K562 (cell line): ENCODE data around the gene ACSS1. TPM values are rescaled to one million over a fixed set of nuclear protein-coding genes. Genes with fewer than 3 reads are reported as not detected.

ENCODE experiments used
- ATAC-seq: fragments of 200-7000 bp; cut with Tn5 transposase; 3 replicates; pipeline ENCODE4 v1.9.1; 2020; ENCODE audit warnings: moderate library complexity
- BruUV-seq: library from RNA; stranded (reverse); fragments of 400-500 nt; replicated peaks from 2 replicates; lab custom pipeline; 2021; lab: Mats Ljungman, UMichigan
- CTCF ChIA-PET: fragments of 300-600 bp; formaldehyde crosslinking; extraction: SDS; loops from one replicate; lab custom pipeline; 2021; ENCODE audit warnings: low intra/inter-chr PET ratio; lab: Yijun Ruan, JAX
- POLR2A ChIA-PET: fragments of 300-600, 350-650 bp; sonication (Branson Sonifier 250); formaldehyde crosslinking; extraction: SDS; loops from one replicate; lab custom pipeline; 2021; ENCODE audit warnings: antibody characterized with exemption, inconsistent platforms; lab: Yijun Ruan, JAX
- DNase-seq, 4 experiments: peaks; one replicate each; pipeline versions ENCODE4 v3.0.0 to v3.0.0-alpha.2; 2011 to 2018; ENCODE audit warnings: low spot score in 3 of 4, mixed read lengths in 3 of 4; ENCODE audit errors: extremely low read depth in 1 of 4
- FAIRE-seq: peaks from 2 replicates; lab custom pipeline; 2011; peaks lifted over from hg19 to GRCh38; lab: Jason Lieb, UNC
- H2AFZ ChIP-seq: 2 replicates; pipeline ENCODE4 v1.6.0; 2011; ENCODE audit warnings: low read depth, low read length, control low read depth, inconsistent platforms
- H3K27ac ChIP-seq: fragments of 200-600 bp; 3 replicates; pipeline ENCODE4 v1.8.0; 2011; ENCODE audit warnings: low read depth, mild to moderate bottlenecking, control low read depth, inconsistent platforms, low read length, moderate library complexity, mixed read lengths; ENCODE audit errors: extremely low read depth
- H3K27me3 ChIP-seq, 2 experiments: fragments of 300-600 bp in 1 of 2; 2 replicates in 1 of 2; 3 replicates in 1 of 2; pipeline versions ENCODE4 v1.6.0 to v1.8.0; 2011; ENCODE audit warnings: inconsistent platforms in 2 of 2, low read length in 2 of 2, mild to moderate bottlenecking in 1 of 2, mixed read lengths in 1 of 2, moderate library complexity in 1 of 2; ENCODE audit not compliant: control insufficient read depth in 2 of 2, insufficient read depth in 2 of 2
- H3K36me3 ChIP-seq: fragments of 300-600 bp; 3 replicates; pipeline ENCODE4 v1.8.0; 2011; ENCODE audit warnings: mild to moderate bottlenecking, low read length, inconsistent platforms; ENCODE audit not compliant: control insufficient read depth, insufficient read depth
- H3K4me1 ChIP-seq, 2 experiments: fragments of 200-600 bp in 1 of 2; replicated peaks in 1 of 2; 2 replicates in 1 of 2; 3 replicates in 1 of 2; pipeline versions ENCODE4 v1.5.1 to v1.8.0; 2011; ENCODE audit warnings: inconsistent platforms in 2 of 2, low read length in 2 of 2, mild to moderate bottlenecking in 1 of 2, mixed read lengths in 1 of 2, moderate library complexity in 1 of 2; ENCODE audit not compliant: control insufficient read depth in 2 of 2, insufficient read depth in 2 of 2
- H3K4me2 ChIP-seq: 2 replicates; pipeline ENCODE4 v1.6.1; 2011; ENCODE audit warnings: low read length, control low read depth, inconsistent platforms, mixed read lengths; ENCODE audit not compliant: insufficient read depth
- H3K4me3 ChIP-seq: fragments of 200-600 bp; sonication (generic), shearing (Covaris generic); 2 replicates; pipeline ENCODE4 v1.5.1; 2016; ENCODE audit warnings: control low read depth, inconsistent platforms
- H3K79me2 ChIP-seq: fragments of 200-600 bp; 3 replicates; pipeline ENCODE4 v1.8.0; 2011; ENCODE audit warnings: low read length, inconsistent platforms; ENCODE audit not compliant: control insufficient read depth, insufficient read depth
- H3K9ac ChIP-seq, 2 experiments: 2 replicates each; pipeline versions ENCODE4 v1.6.0 to v1.6.1; 2011; ENCODE audit warnings: low read depth in 2 of 2, low read length in 2 of 2, control low read depth in 1 of 2, inconsistent platforms in 1 of 2, mild to moderate bottlenecking in 1 of 2, mixed read lengths in 1 of 2; ENCODE audit not compliant: insufficient read depth in 1 of 2
- H3K9me1 ChIP-seq: one replicate; pipeline ENCODE4 v1.6.0; 2011; ENCODE audit warnings: inconsistent platforms, mild to moderate bottlenecking, low read length, moderate library complexity; ENCODE audit not compliant: control insufficient read depth, insufficient read depth
- H3K9me3 ChIP-seq: replicated peaks from 2 replicates; pipeline ENCODE4 v1.5.1; 2011; ENCODE audit warnings: low read depth, low read length, inconsistent platforms; ENCODE audit not compliant: control insufficient read depth, insufficient read depth
- H4K20me1 ChIP-seq: replicated peaks from 2 replicates; pipeline ENCODE4 v1.6.1; 2011; ENCODE audit warnings: low read length, inconsistent platforms, mixed read lengths; ENCODE audit not compliant: control insufficient read depth, insufficient read depth
- BRF1 ChIP-seq: IDR thresholded peaks from 3 replicates; pipeline ENCODE4 v1.6.1; 2011; ENCODE audit warnings: borderline replicate concordance, mild to moderate bottlenecking; ENCODE audit not compliant: insufficient read length; ENCODE audit errors: extremely low read depth
- CGGBP1 ChIP-seq: fragments of 250-450 bp; sonication (Bioruptor Pico); IDR thresholded peaks from 2 replicates; pipeline ENCODE4 v1.9.0; 2021; ENCODE audit warnings: mild to moderate bottlenecking
- CREM ChIP-seq: IDR thresholded peaks from 2 replicates; pipeline ENCODE4 v1.6.1; 2014; ENCODE audit warnings: antibody characterized with exemption, low read depth
- E2F8 ChIP-seq: fragments of 450-650 bp; IDR thresholded peaks from 2 replicates; pipeline ENCODE4 v1.7.1; 2018; ENCODE audit warnings: mild to moderate bottlenecking, low read depth; ENCODE audit not compliant: partially characterized antibody
- HNRNPUL1 ChIP-seq: fragments of 200-400 bp; formaldehyde crosslinking; IDR thresholded peaks from 2 replicates; pipeline ENCODE4 v1.6.1; 2017; ENCODE audit warnings: low read length
- IRF1 ChIP-seq: sonication (generic); formaldehyde crosslinking; IDR thresholded peaks from 2 replicates; pipeline ENCODE4 v1.8.0; 2022; ENCODE audit warnings: missing genetic modification reagents, mild to moderate bottlenecking, borderline replicate concordance
- JUND ChIP-seq, 2 experiments: IDR thresholded peaks; 2 replicates in 1 of 2; 3 replicates in 1 of 2; pipeline ENCODE4 v1.6.1; 2011; ENCODE audit warnings: borderline replicate concordance in 2 of 2, low read depth in 2 of 2, low read length in 2 of 2, improper control_type of control experiment in 1 of 2, missing biosample characterization in 1 of 2, missing genetic modification characterization in 1 of 2, missing genetic modification reagents in 1 of 2
- SMC3 ChIP-seq: conservative IDR thresholded peaks from 2 replicates; pipeline ENCODE4 v1.6.1; 2011; ENCODE audit warnings: low read depth, low read length, improper control_type of control experiment; ENCODE audit not compliant: insufficient read depth
- SOX6 ChIP-seq: fragments of 450-650 bp; IDR thresholded peaks from 2 replicates; pipeline ENCODE4 v1.6.1; 2014; ENCODE audit warnings: mild to moderate bottlenecking
- ZBTB12 ChIP-seq: fragments of 250-450 bp; sonication (Bioruptor Pico); IDR thresholded peaks from 2 replicates; pipeline ENCODE4 v1.4.0; 2020
- ZNF12 ChIP-seq: sonication (generic); formaldehyde crosslinking; IDR thresholded peaks from 2 replicates; pipeline ENCODE4 v1.4.0; 2020; ENCODE audit warnings: mild to moderate bottlenecking, missing genetic modification reagents
- ZNF384 ChIP-seq: IDR thresholded peaks from 2 replicates; pipeline ENCODE4 v1.6.1; 2012; ENCODE audit warnings: low read depth, low read length, improper control_type of control experiment
- ZNF449 ChIP-seq: fragments of 250-450 bp; sonication (Bioruptor Pico); IDR thresholded peaks from 2 replicates; pipeline ENCODE4 v1.8.0; 2022; ENCODE audit warnings: moderate library complexity, mild to moderate bottlenecking, inconsistent platforms
- ZSCAN29 ChIP-seq: fragments of 450-650 bp; IDR thresholded peaks from 2 replicates; pipeline ENCODE4 v1.6.1; 2017
- WGBS: fragments of 100-300 bp; shearing (Covaris generic); methylation state at CpG from one replicate; pipeline ENCODE4 v1.1.6; 2016; ENCODE audit warnings: low coverage, mixed read lengths; ENCODE audit not compliant: insufficient coverage; ENCODE audit errors: missing lambda C conversion rate; 5-methylcytosine and 5-hydroxymethylcytosine counted together
- in situ Hi-C: fragments of 300-500 bp; cut with MboI; formaldehyde crosslinking; loops from 4 replicates; pipeline ENCODE4 v1.15.0; 2018; ENCODE audit warnings: inconsistent platforms, mixed read lengths
- intact Hi-C: fragments of 100-400 bp; cut with micrococcal nuclease; formaldehyde crosslinking; loops from 2 replicates; pipeline ENCODE4 v1.14.2; 2022
- polyA plus RNA-seq, 8 experiments: library from polyadenylated mRNA; depleted of rRNA in 4 of 8; stranded (reverse) in 5 of 8; unstranded in 3 of 8; fragments of >200 nt; fragmentation: Nextera tagmentation in 2 of 8; fragmentation: Illumina TruSeq in 1 of 8; extraction: Ambion mirVana in 2 of 8; extraction: Trizol in 1 of 8; gene quantifications; 2 replicates each; pipeline versions ENCODE4 v1.2.1 to v1.2.3, GENCODE V29; 2011 to 2014; ENCODE audit warnings: inconsistent platforms in 1 of 8, missing spikeins in 1 of 8
- total RNA-seq, 7 experiments: library from RNA; depleted of rRNA in 6 of 7; stranded (reverse); fragments of >200 nt in 6 of 7; fragmentation: Illumina TruSeq in 2 of 7; extraction: Trizol in 2 of 7; gene quantifications; 2 replicates each; pipeline versions ENCODE4 v1.2.1 to v1.2.3, GENCODE V29; 2011 to 2021; ENCODE audit warnings: low replicate concordance in 1 of 7

The ACSS1 gene
- total and polyA plus RNA-seq, 9 of the 15 experiments (the other 6 are each of a cell fraction or from before 2014, with no cell fraction given), result 0.07 to 2.1 (median 0.27) TPM; not detected in 3

GRCh38 chr20:24965065-24965919, 92.6 kb downstream of the ACSS1 start:
- H3K4me1 ChIP-seq, result no peaks in the 10 kb centered on the region
- TF ChIP-seq JUND (IDR thresholded peaks at IDR 0.05; ENCODE audit: borderline replicate concordance, low read depth, low read length) (no peak), JUND (tag; IDR thresholded peaks at IDR 0.05; ENCODE audit: borderline replicate concordance, low read depth, low read length) (no peak), ZNF12 (CRISPR knock-in tag) (no peak), CGGBP1 (CRISPR knock-in tag) (no peak), E2F8 (no peak), IRF1 (CRISPR knock-in tag) (no peak), ZNF384 (no peak), SMC3 (no peak), ZBTB12 (CRISPR knock-in tag) (no peak), HNRNPUL1 (no peak), CREM (no peak), SOX6 (no peak), ZSCAN29 (no peak), ZNF449 (CRISPR knock-in tag) (no peak), BRF1 (no peak)

More at GRCh38 chr20:24965065-24965919, 92.6 kb downstream of the ACSS1 start:
- ChIA-PET CTCF (no interaction called here), POLR2A (no interaction called here)
- WGBS, result 71% methylated on average over 7 of the region's 7 CpGs
- no TSS peak for BruUV-seq
- Histone ChIP-seq H3K4me3 (no peak overlapping the region), H3K27ac (no peak overlapping the region), H3K9ac (no peak overlapping the region), H3K4me2 (no peak overlapping the region), H3K79me2 (no peaks in the 10 kb centered on the region), H3K36me3 (peaks cover 34% of the 10 kb centered on the region; the same call in 2 of the 3 replicates), H2AFZ (no peak overlapping the region), H3K9me1 (no peaks in the 10 kb centered on the region), H3K27me3 (no peaks in the 10 kb centered on the region), H4K20me1 (no peaks in the 10 kb centered on the region), H3K9me3 (no peaks in the 10 kb centered on the region)
- no peak for DNase-seq
- intact Hi-C loops, result no loop called here
- no peak for ATAC-seq
- in situ Hi-C loops, result no loop called here
- FAIRE-seq, result no peak
